Glomerular visceral epithelial cell (primary cell): ENCODE measurements around the gene ATG9A.
A peak's percentile ranks its signal among the peaks of the same experiment; 100 is the strongest.

Experiments
- DNase-seq: peaks from one replicate; pipeline ENCODE4 v3.0.0-alpha.2; 2016; ENCODE audit errors: extremely low spot score

Gene ATG9A

DNA sequence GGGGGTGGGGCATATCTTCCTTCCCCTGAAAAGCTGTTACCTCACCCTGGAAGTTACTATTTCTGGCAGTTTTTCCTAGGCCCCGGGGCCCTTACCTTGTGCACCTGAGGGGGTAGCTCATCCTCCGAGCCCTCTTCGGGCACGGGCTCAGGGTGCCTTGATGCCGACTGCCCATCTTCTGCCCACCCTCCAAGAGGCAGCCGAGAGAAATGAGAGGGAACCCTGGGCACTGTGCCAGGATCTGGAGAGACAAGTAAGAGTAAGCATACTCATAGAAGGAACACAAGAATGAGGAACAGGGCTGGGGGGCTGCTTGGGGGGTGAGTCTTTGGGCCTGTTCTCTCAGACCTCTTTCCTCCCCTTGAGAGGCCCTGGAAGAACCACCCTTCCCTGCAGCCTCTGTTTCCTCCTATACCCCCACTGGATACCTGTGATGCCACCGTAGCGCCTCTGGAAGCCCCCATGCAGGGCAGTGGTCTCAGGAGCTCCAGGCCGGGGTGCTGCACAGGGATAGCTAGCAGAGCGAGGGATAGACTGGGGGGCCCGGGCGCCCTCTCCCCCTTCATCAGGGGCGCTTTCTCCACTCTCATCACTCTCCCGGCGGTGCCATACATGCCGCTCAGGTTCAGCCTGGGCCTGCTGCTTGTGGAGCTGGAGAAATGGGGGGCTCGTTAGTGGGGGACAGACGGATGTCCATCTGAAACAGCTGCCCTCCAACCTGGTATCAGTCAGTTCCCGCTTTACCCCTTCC is 8.6 kb downstream of the ATG9A start:
- DNase-seq, result no peak

GRCh38 chr2:219219784-219220532 is 9.5 kb downstream of the ATG9A start:
- no peak for DNase-seq

GRCh38 chr2:219218732-219219701 is 10.4 kb downstream of the ATG9A start, which contains the start of gene ABCB6:
TSS of gene ABCB6 (minus strand) at chr2:219218958. CDS start at chr2:219218673, 285 bp downstream.
- peak; percentile 68 for DNase-seq

DNA sequence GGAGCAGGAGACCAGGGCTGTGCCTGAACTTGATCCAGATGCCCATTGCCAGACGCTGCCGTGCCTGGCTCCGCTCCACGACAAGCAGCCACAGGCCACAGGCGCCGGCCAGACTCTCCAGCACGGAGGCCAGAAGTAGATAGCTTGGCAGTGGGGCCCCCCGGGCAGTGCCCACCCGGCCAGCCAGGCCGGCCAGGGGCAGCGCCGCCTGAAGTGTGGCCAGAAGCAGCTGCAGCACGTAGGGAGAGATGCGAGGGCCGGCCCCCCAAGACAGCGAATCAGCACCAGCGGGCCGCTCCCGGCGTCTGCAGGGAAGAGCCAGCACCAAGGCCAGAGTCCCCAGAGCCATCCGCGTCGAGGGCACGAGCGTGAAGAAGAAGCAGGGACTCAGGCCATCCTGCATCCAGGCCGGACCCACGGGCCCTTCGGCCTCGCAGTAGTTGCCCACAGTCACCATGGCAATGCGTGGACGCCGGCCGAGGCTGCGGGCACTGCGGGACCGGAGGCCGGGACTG is 11.2 kb downstream of the ATG9A start:
- DNase-seq, result peak; percentile 74

DNA sequence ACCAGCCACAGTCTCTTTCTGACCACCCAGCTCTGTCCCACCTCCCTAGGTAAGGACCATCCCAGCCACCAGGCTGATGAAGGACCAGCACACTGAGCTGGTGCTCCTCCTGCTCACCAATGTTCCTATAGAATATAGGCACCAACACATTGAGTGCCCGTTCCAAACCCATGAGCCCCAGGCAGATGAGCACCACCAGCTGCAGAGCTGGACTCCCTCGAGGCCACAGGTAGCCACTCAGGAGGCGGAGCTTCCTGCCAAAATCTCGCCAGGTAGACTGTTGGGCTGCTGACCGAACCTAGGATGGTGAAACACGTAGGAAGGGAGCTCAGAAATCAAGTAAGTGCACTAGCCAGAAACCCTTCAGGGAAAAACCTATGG is 12.9 kb downstream of the ATG9A start:
- no peak for DNase-seq

DNA sequence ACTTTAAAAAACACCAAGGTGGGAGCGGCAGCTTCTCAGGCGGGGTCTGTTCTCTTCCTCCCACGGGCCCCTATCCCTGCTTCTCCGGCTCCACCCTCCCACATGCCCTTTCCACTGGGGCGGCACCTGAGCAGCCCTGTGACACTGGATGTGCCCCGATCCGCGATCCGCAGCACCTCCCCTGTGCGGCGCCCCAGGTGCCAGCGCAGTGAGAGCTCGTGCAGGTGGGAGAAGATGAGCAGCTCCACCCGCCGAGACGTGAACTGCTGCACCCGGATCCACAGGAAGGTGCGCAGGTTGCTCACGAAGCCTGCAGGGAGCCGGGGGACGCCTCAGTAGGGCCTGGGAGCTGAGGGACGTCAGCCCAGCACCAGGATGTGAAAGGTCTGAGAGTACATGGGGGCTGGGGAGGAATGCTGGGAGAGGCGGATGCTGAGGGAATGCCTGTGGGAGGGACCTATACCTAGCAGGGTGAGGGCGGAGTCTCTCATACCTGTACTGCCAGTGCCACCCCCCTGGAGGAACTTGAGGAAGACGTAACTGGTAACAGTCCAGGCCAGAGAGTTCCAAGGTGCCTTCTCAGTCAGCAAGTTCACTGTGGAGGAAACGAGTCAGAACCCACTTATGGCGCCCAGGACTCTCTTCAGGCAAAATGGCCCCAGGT is 13.4 kb downstream of the ATG9A start:
- no peak for DNase-seq

DNA sequence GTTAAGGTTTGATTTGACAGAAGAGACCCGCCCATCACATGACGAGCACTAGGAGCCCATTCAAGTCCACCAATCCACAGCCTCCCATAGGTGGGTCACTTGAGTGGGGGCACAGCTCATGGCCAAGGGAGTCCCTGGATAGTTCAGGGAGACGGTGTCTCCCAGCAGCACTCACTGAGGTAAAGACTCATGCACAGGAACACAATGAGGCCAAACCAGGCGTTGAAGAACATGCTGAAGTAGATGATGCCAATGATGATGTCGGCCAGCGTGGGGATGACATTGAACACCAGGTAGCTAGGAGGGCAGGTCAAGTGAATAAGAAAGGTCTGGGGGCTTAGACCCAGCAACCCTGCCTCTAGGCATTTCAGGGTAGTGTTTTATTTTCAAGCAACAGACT is 14.7 kb downstream of the ATG9A start:
- no peak for DNase-seq

- DNase-seq, result no peak
Measured at GRCh38 chr2:219214141-219214540, 15.3 kb downstream of the ATG9A start.

DNA sequence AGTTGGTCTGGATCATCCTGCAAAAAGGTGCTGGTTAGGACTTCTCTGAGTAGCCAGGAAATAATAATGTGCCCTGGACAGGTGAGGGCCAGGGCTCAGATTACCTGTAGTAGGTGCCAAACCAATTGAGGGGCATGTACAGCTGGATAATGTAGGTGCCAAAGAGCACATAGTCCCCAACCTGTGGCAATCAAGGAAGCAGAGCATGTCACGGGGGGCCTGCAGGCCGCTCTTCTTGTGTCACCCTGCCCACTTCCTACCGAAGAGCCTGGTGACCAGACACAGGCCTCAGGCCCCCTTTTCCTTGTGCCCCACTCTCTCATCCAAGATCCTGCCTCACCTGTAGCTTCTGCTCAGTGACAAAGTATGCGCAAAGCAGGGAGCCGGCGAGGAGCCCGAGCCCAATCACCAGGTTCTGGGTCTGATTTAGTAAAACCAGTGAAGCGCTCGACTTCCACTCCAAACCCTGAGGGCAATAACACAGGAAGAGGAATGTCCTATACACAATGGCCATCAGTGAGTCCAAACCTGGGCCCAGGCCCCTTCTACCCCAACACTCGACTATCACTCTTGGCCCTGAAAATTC is 15.9 kb downstream of the ATG9A start:
- DNase-seq, result no peak

GRCh38 chr2:219213026-219213415 is 16.4 kb downstream of the ATG9A start:
- no peak for DNase-seq

- no peak for DNase-seq
Measured at GRCh38 chr2:219210886-219211362, 18.5 kb downstream of the ATG9A start.

DNA sequence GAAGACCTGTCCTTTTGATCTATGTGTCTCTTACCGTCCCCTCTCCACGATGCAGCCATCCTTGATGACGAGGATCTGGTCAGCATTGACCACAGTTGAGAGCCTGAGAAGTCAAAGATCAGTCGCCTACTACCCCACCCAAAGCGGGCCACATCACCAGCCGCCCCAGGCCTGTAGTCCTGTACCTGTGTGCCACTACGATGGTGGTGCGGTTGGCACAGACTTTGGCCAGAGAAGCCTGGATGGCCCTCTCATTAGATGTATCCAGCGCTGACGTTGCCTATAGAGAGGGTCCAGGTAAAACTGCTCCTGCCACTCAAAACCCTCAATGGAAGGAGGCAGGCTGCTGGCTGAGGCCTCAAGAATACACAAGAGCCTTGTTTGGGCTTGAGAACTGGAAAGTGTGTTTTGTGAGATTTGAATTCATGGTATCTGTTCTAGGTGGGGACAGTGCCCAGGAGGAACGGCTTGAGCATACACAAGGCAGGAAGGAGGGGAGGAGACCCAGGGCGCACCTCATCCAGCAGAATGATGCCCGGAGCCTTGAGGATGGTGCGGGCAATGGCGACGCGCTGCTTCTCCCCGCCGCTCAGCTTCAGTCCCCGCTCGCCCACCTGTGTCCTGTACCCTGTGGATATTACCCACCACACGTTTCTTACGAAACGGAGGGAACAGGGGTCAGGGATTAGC is 19.1 kb downstream of the ATG9A start:
- no peak for DNase-seq

DNA sequence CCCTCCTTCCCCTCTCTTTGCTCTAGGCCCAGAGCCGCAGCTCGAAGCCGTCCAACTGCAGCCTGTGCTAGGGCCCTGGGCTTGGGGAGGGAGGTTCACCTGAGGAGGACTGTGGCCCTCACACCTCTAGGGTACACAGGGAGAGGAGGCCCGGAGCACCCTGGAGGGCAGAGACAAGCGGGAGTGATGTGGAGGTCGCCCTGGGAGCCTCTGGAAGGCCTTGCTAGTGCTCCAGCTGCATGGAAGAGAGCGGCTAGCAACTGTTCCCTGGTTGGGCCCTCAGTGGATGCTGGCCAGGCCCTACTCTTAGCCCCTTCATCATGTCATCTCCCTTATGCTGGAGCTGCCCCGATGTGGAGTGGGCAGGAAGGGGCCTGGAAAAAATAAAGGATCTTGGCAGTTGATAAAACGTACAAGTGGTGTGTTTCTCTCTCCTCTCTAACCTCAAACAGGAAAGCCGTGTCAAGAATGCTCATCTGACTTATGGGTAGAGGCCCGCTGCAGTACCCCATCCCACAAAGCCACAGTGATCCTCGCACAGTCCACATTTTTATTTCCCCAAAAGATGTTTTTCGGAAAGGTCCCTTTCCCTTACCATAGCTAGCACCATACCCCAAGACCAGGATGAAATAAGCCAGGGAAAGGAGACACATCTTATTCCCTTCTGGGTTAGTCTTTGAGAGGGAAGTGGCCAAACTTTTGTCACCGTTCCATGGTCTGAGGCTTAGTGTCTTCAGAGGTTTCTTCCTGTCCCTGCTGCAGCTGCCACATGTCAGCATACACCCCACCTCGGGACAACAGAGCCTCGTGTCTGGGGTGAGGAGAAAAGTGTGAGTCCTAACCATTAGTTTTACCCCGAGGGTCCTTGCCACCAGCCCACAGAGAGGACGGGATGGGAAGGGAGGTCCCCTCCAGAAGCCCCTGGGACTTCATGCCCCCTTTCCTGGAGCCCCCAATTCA is 19.9 kb downstream of the ATG9A start:
- DNase-seq, result no peak

DNA sequence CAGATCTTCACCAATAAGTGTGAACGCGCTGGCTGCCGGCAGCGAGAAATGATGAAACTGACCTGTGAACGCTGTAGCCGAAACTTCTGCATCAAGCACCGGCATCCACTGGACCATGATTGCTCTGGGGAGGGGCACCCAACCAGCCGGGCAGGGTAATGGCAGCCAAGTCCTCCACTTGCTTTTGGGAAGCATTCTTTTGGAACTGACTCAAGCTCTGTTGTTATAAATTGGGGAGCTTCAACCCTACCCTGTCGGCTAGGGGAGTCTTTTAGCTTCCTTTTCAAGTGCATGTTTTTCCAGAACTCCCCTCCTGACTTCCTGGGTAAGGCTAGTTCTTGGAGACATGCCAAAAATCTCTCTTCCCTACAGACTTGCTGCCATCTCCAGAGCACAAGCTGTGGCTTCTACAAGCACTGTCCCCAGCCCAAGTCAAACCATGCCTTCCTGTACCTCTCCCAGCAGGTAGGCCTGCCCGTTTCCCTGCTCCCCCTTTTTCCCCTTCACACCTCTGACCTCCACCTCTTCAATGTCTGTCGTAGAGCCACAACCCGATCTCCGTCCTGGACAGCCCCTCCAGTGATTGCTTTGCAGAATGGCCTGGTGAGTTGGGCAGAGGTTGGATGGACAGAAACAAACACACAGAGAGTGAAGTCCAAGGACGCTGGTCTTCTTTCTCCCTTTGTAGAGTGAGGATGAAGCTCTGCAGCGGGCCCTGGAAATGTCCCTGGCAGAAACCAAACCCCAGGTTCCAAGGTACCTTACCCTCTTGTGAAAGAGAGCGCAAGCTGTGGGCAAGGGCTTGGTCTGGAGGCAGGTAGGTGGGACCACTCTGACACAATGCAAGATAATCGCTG is 21.3 kb downstream of the ATG9A start:
- peak; percentile 23 for DNase-seq

GRCh38 chr2:219207134-219207883 is 22.1 kb downstream of the ATG9A start:
- no peak for DNase-seq

GRCh38 chr2:219206328-219207133 is 22.9 kb downstream of the ATG9A start, which contains the start of gene ZFAND2B:
TSS of gene ZFAND2B (plus strand) at chr2:219206782. CDS start at chr2:219206988, 206 bp downstream.
- DNase-seq, result peak; percentile 96
